ENCODE results near the gene PTGDS. TPM values are rescaled to one million over a fixed set of nuclear protein-coding genes. Genes with fewer than 3 reads are reported as not detected.

The PTGDS gene
- total and polyA plus RNA-seq, 4 donors: 304 to 6,990 (median 1,953) TPM

Other genes with a start within 250 kb of the PTGDS start
Only the 30 nearest of the 37 such genes appear.
- not detected for gene LCN8, start 219.3 kb upstream of the PTGDS start, total RNA-seq
- not detected for gene LCN8, start 219.3 kb upstream of the PTGDS start, polyA plus RNA-seq (ENCODE audit: insufficient read length in 2 of 2)
- gene LCN15, start 213.0 kb upstream of the PTGDS start, total RNA-seq: not detected
- under 1 TPM in 1 of 2 donors, not detected in 1; 0.14 TPM for gene LCN15, start 213.0 kb upstream of the PTGDS start, polyA plus RNA-seq (ENCODE audit: insufficient read length in 2 of 2)
- gene TMEM141, start 186.2 kb upstream of the PTGDS start, total RNA-seq: 10 to 100 TPM; 38.9 to 76.9 TPM
- gene TMEM141, start 186.2 kb upstream of the PTGDS start, polyA plus RNA-seq (ENCODE audit: insufficient read length in 2 of 2): 10 to 100 TPM; 51.7 to 55.4 TPM
- gene CCDC183, start 181.2 kb upstream of the PTGDS start, total RNA-seq: 1 to 10 TPM in 1 of 2 donors, under 1 TPM in 1; 0.89 to 3.0 TPM
- 1 to 10 TPM; 3.4 to 7.2 TPM for gene CCDC183, start 181.2 kb upstream of the PTGDS start, polyA plus RNA-seq (ENCODE audit: insufficient read length in 2 of 2)
- gene RABL6, start 169.6 kb upstream of the PTGDS start, total RNA-seq: 10 to 100 TPM; 34.8 to 49.1 TPM
- gene RABL6, start 169.6 kb upstream of the PTGDS start, polyA plus RNA-seq (ENCODE audit: insufficient read length in 2 of 2): 10 to 100 TPM; 86.3 to 93.5 TPM
- gene AJM1, start 135.0 kb upstream of the PTGDS start, total RNA-seq: 1 to 10 TPM; 1.2 to 2.2 TPM
- 10 to 100 TPM; 19.3 to 20.5 TPM for gene AJM1, start 135.0 kb upstream of the PTGDS start, polyA plus RNA-seq (ENCODE audit: insufficient read length in 2 of 2)
- 100 to 1,000 TPM in 1 of 2 donors, 10 to 100 TPM in 1; 81.6 to 191 TPM for gene PHPT1, start 128.1 kb upstream of the PTGDS start, total RNA-seq
- gene PHPT1, start 128.1 kb upstream of the PTGDS start, polyA plus RNA-seq (ENCODE audit: insufficient read length in 2 of 2): 100 to 1,000 TPM; 183 to 200 TPM
- 1 to 10 TPM; 1.6 to 9.3 TPM for gene MAMDC4, start 125.2 kb upstream of the PTGDS start, total RNA-seq
- 10 to 100 TPM; 15.2 to 15.9 TPM for gene MAMDC4, start 125.2 kb upstream of the PTGDS start, polyA plus RNA-seq (ENCODE audit: insufficient read length in 2 of 2)
- gene EDF1, start 111.2 kb upstream of the PTGDS start, total RNA-seq: 100 to 1,000 TPM; 123 to 477 TPM
- gene EDF1, start 111.2 kb upstream of the PTGDS start, polyA plus RNA-seq (ENCODE audit: insufficient read length in 2 of 2): 100 to 1,000 TPM; 392 to 409 TPM
- 1 to 10 TPM; 7.4 to 7.5 TPM for gene TRAF2, start 91.0 kb upstream of the PTGDS start, total RNA-seq
- gene TRAF2, start 91.0 kb upstream of the PTGDS start, polyA plus RNA-seq (ENCODE audit: insufficient read length in 2 of 2): 10 to 100 TPM; 12.4 to 19.3 TPM
- 10 to 100 TPM; 52.0 to 91.5 TPM for gene FBXW5, start 32.8 kb upstream of the PTGDS start, total RNA-seq
- 100 to 1,000 TPM; 103 to 107 TPM for gene FBXW5, start 32.8 kb upstream of the PTGDS start, polyA plus RNA-seq (ENCODE audit: insufficient read length in 2 of 2)
- 1 to 10 TPM in 1 of 2 donors, not detected in 1; 1.3 TPM for gene C8G, start 32.3 kb upstream of the PTGDS start, total RNA-seq
- gene C8G, start 32.3 kb upstream of the PTGDS start, polyA plus RNA-seq (ENCODE audit: insufficient read length in 2 of 2): 1 to 10 TPM; 1.6 to 1.7 TPM
- gene LCN12, start 25.2 kb upstream of the PTGDS start, total RNA-seq: 1 to 10 TPM in 1 of 2 donors, under 1 TPM in 1; 0.20 to 4.1 TPM
- gene LCN12, start 25.2 kb upstream of the PTGDS start, polyA plus RNA-seq (ENCODE audit: insufficient read length in 2 of 2): 1 to 10 TPM; 6.5 to 7.4 TPM
- 10 to 100 TPM in 1 of 2 donors, 1 to 10 TPM in 1; 2.3 to 54.0 TPM for gene LCNL1, start 5.5 kb downstream of the PTGDS start, total RNA-seq
- gene LCNL1, start 5.5 kb downstream of the PTGDS start, polyA plus RNA-seq (ENCODE audit: insufficient read length in 2 of 2): 10 to 100 TPM in 1 of 2 donors, 1 to 10 TPM in 1; 3.8 to 25.2 TPM
- 10 to 100 TPM; 15.7 to 57.5 TPM for gene PAXX, start 14.9 kb downstream of the PTGDS start, total RNA-seq
- 100 to 1,000 TPM in 1 of 2 donors, 10 to 100 TPM in 1; 87.9 to 108 TPM for gene PAXX, start 14.9 kb downstream of the PTGDS start, polyA plus RNA-seq (ENCODE audit: insufficient read length in 2 of 2)
- 1 to 10 TPM; 2.0 to 6.4 TPM for gene CLIC3, start 19.1 kb downstream of the PTGDS start, total RNA-seq
- gene CLIC3, start 19.1 kb downstream of the PTGDS start, polyA plus RNA-seq (ENCODE audit: insufficient read length in 2 of 2): 1 to 10 TPM in 1 of 2 donors, under 1 TPM in 1; 0.35 to 2.0 TPM
- 10 to 100 TPM; 46.8 to 52.0 TPM for gene ABCA2, start 50.7 kb downstream of the PTGDS start, total RNA-seq
- gene ABCA2, start 50.7 kb downstream of the PTGDS start, polyA plus RNA-seq (ENCODE audit: insufficient read length in 2 of 2): 100 to 1,000 TPM; 139 to 151 TPM
- under 1 TPM; 0.06 to 0.40 TPM for gene FUT7, start 54.6 kb downstream of the PTGDS start, total RNA-seq
- under 1 TPM; 0.51 to 0.52 TPM for gene FUT7, start 54.6 kb downstream of the PTGDS start, polyA plus RNA-seq (ENCODE audit: insufficient read length in 2 of 2)
- 10 to 100 TPM; 26.7 to 82.7 TPM for gene NPDC1, start 68.7 kb downstream of the PTGDS start, total RNA-seq
- gene NPDC1, start 68.7 kb downstream of the PTGDS start, polyA plus RNA-seq (ENCODE audit: insufficient read length in 2 of 2): 100 to 1,000 TPM; 245 to 276 TPM
- 1 to 10 TPM; 5.7 to 7.9 TPM for gene ENTPD2, start 76.6 kb downstream of the PTGDS start, total RNA-seq
- gene ENTPD2, start 76.6 kb downstream of the PTGDS start, polyA plus RNA-seq (ENCODE audit: insufficient read length in 2 of 2): 10 to 100 TPM; 49.1 to 50.7 TPM
- gene SAPCD2, start 93.1 kb downstream of the PTGDS start, total RNA-seq: 10 to 100 TPM in 1 of 2 donors, 1 to 10 TPM in 1; 5.0 to 12.6 TPM
- 10 to 100 TPM; 18.4 to 19.0 TPM for gene SAPCD2, start 93.1 kb downstream of the PTGDS start, polyA plus RNA-seq (ENCODE audit: insufficient read length in 2 of 2)
- 1 to 10 TPM; 3.5 to 8.1 TPM for gene UAP1L1, start 100.0 kb downstream of the PTGDS start, total RNA-seq
- 1 to 10 TPM; 4.4 to 6.2 TPM for gene UAP1L1, start 100.0 kb downstream of the PTGDS start, polyA plus RNA-seq (ENCODE audit: insufficient read length in 2 of 2)
- gene MAN1B1, start 109.5 kb downstream of the PTGDS start, total RNA-seq: 10 to 100 TPM; 38.3 to 61.3 TPM
- 10 to 100 TPM; 63.3 to 81.3 TPM for gene MAN1B1, start 109.5 kb downstream of the PTGDS start, polyA plus RNA-seq (ENCODE audit: insufficient read length in 2 of 2)
- gene DPP7, start 137.2 kb downstream of the PTGDS start, total RNA-seq: 100 to 1,000 TPM in 1 of 2 donors, 10 to 100 TPM in 1; 29.8 to 101 TPM
- 100 to 1,000 TPM; 127 to 144 TPM for gene DPP7, start 137.2 kb downstream of the PTGDS start, polyA plus RNA-seq (ENCODE audit: insufficient read length in 2 of 2)
- gene GRIN1, start 161.7 kb downstream of the PTGDS start, total RNA-seq: 10 to 100 TPM; 16.2 to 99.0 TPM
- 100 to 1,000 TPM; 193 to 207 TPM for gene GRIN1, start 161.7 kb downstream of the PTGDS start, polyA plus RNA-seq (ENCODE audit: insufficient read length in 2 of 2)
- gene LRRC26, start 192.5 kb downstream of the PTGDS start, total RNA-seq: under 1 TPM; 0.30 to 0.50 TPM
- 1 to 10 TPM; 1.3 to 1.9 TPM for gene LRRC26, start 192.5 kb downstream of the PTGDS start, polyA plus RNA-seq (ENCODE audit: insufficient read length in 2 of 2)
- not detected for gene TMEM210, start 194.6 kb downstream of the PTGDS start, total RNA-seq
- under 1 TPM in 1 of 2 donors, not detected in 1; 0.42 TPM for gene TMEM210, start 194.6 kb downstream of the PTGDS start, polyA plus RNA-seq (ENCODE audit: insufficient read length in 2 of 2)
- 10 to 100 TPM; 18.4 to 30.1 TPM for gene ANAPC2, start 211.1 kb downstream of the PTGDS start, total RNA-seq
- 10 to 100 TPM; 58.2 to 69.8 TPM for gene ANAPC2, start 211.1 kb downstream of the PTGDS start, polyA plus RNA-seq (ENCODE audit: insufficient read length in 2 of 2)
- gene SSNA1, start 211.2 kb downstream of the PTGDS start, total RNA-seq: 10 to 100 TPM; 28.1 to 53.5 TPM
- 10 to 100 TPM; 64.1 to 66.9 TPM for gene SSNA1, start 211.2 kb downstream of the PTGDS start, polyA plus RNA-seq (ENCODE audit: insufficient read length in 2 of 2)
- gene TPRN, start 223.2 kb downstream of the PTGDS start, total RNA-seq: 1 to 10 TPM; 6.7 to 9.2 TPM
- gene TPRN, start 223.2 kb downstream of the PTGDS start, polyA plus RNA-seq (ENCODE audit: insufficient read length in 2 of 2): 10 to 100 TPM; 24.9 to 30.8 TPM

Data from spinal cord (tissue), 4 donors.